ENCODE results near the gene ZNF454.

The ZNF454 gene

DNA sequence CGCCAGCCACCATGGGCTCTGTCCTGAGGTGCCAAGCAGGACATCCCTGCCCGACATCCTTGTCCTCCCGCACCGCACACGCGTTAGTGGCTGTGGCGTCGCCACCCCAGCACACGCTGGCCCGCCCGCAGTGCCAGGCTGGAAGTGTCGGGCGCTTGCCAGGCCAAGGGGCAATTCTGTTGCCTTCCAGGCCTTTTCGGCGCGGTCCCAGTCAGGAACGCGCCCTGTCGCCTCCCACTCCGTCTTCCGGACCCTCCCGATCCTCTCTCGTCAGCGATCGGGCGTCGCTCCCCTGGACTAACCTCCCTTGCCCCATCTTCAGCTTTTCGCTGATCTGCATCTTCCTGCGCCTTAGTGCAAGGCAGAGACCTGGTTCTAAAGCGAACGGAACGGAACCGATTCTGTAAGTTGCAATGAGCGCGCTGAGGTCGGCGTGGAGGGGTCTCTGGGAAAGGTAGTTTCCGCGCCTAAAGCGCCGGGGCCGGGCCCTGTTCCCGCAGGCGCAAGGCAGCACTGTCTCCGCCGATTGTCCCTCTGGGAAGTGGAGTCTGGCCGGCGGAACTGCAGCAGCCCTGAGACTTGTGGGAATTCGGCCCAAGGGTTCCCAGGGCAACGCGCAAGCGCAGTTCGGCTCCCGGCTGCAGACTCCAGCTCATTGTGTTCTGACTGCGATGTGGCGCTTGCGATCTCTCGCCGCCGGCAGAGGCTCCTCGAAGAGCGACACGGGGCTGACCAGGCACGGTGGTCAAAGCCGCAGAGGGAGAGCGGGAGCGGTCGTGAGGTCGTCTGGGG, at the start of gene ZNF454:
ZNF454 (plus strand) TSS at position 630 of the 792 bp plus-strand sequence. CDS start 1,594 bp downstream, outside the sequence.
- H3K4me3 ChIP-seq (replicated peaks; ENCODE audit: low read depth, low read length) = peak within 1 kb of the TSS; percentile 65
- TF ChIP-seq CTCF (IDR thresholded peaks at IDR 0.05; ENCODE audit: low read length, missing control alignments) = no peak
- peak; percentile 95 for DNase-seq (ENCODE audit: low read depth)

GRCh38 chr5:178895615-178896571, 45.1 kb upstream of the ZNF454 start, which contains the start of gene ZFP2:
Gene ZFP2 (plus strand): TSS chr5:178895913. CDS start chr5:178931314, 35,401 bp downstream.
- peak; percentile 54 for DNase-seq (ENCODE audit: low read depth)
- TF ChIP-seq CTCF (IDR thresholded peaks at IDR 0.05; ENCODE audit: low read length, missing control alignments) = no peak
- peak within 1 kb of the TSS; percentile 64 for H3K4me3 ChIP-seq (replicated peaks; ENCODE audit: low read depth, low read length)

GRCh38 chr5:178899289-178899688, 41.7 kb upstream of the ZNF454 start:
- no peak for DNase-seq (ENCODE audit: low read depth)
- no peak for TF ChIP-seq CTCF (IDR thresholded peaks at IDR 0.05; ENCODE audit: low read length, missing control alignments)
- H3K4me3 ChIP-seq (replicated peaks; ENCODE audit: low read depth, low read length) = no peak overlapping the region

DNA sequence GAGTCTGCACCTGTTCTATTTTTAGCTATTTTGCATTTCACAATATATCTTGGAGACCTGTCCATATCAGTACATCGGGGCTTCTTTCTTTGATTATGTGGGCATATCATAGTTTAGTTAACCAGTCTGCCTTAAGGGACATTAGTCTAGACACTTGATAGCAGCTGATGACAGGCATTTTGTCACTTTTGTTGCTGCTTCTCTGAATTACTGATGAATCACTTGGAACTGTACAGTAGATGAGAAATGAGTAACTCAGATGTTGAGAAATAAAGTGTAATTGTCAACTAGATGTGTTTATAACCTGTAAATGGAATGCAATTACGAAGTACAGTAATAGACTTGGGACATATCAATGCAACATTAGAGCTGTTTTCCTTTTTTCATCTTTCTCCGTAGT, 38.1 kb upstream of the ZNF454 start:
- no peak overlapping the region for H3K4me3 ChIP-seq (replicated peaks; ENCODE audit: low read depth, low read length)
- TF ChIP-seq CTCF (IDR thresholded peaks at IDR 0.05; ENCODE audit: low read length, missing control alignments) = no peak
- DNase-seq (ENCODE audit: low read depth) = no peak

DNA sequence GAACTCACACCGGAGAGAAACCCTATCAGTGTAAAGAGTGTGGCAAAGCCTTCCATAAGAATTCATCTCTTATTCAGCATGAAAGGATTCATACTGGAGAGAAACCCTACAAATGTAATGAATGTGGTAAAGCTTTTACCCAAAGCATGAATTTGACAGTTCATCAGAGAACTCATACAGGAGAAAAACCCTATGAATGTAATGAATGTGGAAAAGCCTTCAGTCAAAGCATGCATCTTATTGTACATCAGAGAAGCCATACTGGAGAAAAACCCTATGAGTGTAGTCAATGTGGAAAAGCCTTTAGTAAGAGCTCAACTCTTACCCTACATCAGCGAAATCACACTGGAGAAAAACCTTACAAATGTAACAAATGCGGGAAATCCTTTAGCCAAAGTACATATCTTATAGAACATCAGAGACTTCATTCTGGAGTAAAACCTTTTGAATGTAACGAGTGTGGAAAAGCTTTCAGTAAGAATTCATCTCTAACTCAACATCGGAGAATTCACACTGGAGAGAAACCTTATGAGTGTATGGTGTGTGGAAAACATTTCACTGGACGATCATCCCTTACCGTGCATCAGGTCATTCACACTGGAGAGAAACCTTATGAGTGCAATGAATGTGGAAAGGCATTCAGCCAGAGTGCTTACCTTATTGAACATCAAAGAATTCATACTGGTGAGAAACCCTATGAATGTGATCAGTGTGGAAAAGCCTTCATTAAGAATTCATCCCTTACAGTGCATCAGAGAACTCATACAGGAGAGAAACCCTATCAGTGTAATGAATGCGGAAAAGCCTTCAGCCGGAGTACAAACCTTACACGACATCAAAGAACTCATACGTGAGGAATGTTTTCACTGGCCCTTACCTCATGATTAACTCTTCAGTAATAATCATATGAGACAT, 8.9 kb upstream of the ZNF454 start:
- no peak overlapping the region for H3K4me3 ChIP-seq (replicated peaks; ENCODE audit: low read depth, low read length)
- DNase-seq (ENCODE audit: low read depth) = peak; percentile 4
- no peak for TF ChIP-seq CTCF (IDR thresholded peaks at IDR 0.05; ENCODE audit: low read length, missing control alignments)

- peak overlapping the region; percentile 65 for H3K4me3 ChIP-seq (replicated peaks; ENCODE audit: low read depth, low read length)
- no peak for TF ChIP-seq CTCF (IDR thresholded peaks at IDR 0.05; ENCODE audit: low read length, missing control alignments)
- DNase-seq (ENCODE audit: low read depth) = no peak
Observed at GRCh38 chr5:178941361-178941760, 363 bp downstream of the ZNF454 start.

Data from fibroblast of pulmonary artery (primary cell).